Neural cell (in vitro differentiated cells): ENCODE results near the gene ZCCHC12.

Experiments
- EP300 ChIP-seq: fragments of 450-650 bp; conservative IDR thresholded peaks from 2 replicates; pipeline ENCODE4 v1.6.1; 2014; ENCODE audit warnings: antibody characterized with exemption, mild to moderate bottlenecking, moderate library complexity; ENCODE audit not compliant: poor library complexity, severe bottlenecking
- EZH2 ChIP-seq: fragments of 200-600, 300-800 bp; shearing (Covaris generic), sonication (generic); IDR thresholded peaks from 2 replicates; pipeline ENCODE4 v1.6.1; 2014; ENCODE audit warnings: antibody characterized with exemption, low read length, borderline replicate concordance, mild to moderate bottlenecking; ENCODE audit not compliant: insufficient read depth, poor library complexity, severe bottlenecking
- MXI1 ChIP-seq: fragments of 450-650 bp; conservative IDR thresholded peaks from 2 replicates; pipeline ENCODE4 v1.6.1; 2014; ENCODE audit warnings: antibody characterized with exemption, mild to moderate bottlenecking; ENCODE audit not compliant: poor library complexity, severe bottlenecking
- POLR2AphosphoS5 ChIP-seq: IDR thresholded peaks from 2 replicates; pipeline ENCODE4 v1.6.1; 2012
- SMC3 ChIP-seq: fragments of 450-650 bp; conservative IDR thresholded peaks from 2 replicates; pipeline ENCODE4 v1.6.1; 2014; ENCODE audit warnings: antibody characterized with exemption, mild to moderate bottlenecking, moderate library complexity; ENCODE audit not compliant: poor library complexity
- TAF1 ChIP-seq: IDR thresholded peaks from 2 replicates; pipeline ENCODE4 v1.6.1; 2012; ENCODE audit warnings: low read depth
- TF ChIP-seq, protein P1 (sequence below): fragments of 450-650 bp; IDR thresholded peaks from 2 replicates; pipeline ENCODE4 v1.5.1; 2014; ENCODE audit warnings: antibody characterized with exemption, mild to moderate bottlenecking, moderate library complexity; ENCODE audit not compliant: poor library complexity, severe bottlenecking
- TF ChIP-seq, protein P2 (sequence below): IDR thresholded peaks from 2 replicates; pipeline ENCODE4 v1.6.1; 2012; ENCODE audit warnings: borderline replicate concordance

GRCh38 chrX:118802857-118803256, 20.8 kb upstream of the ZCCHC12 start:
- TF ChIP-seq EZH2 (no peak), EP300 (no peak), POLR2AphosphoS5 (no peak), MXI1 (no peak), SMC3 (no peak), TAF1 (no peak)
- TF ChIP-seq, protein P1, sequence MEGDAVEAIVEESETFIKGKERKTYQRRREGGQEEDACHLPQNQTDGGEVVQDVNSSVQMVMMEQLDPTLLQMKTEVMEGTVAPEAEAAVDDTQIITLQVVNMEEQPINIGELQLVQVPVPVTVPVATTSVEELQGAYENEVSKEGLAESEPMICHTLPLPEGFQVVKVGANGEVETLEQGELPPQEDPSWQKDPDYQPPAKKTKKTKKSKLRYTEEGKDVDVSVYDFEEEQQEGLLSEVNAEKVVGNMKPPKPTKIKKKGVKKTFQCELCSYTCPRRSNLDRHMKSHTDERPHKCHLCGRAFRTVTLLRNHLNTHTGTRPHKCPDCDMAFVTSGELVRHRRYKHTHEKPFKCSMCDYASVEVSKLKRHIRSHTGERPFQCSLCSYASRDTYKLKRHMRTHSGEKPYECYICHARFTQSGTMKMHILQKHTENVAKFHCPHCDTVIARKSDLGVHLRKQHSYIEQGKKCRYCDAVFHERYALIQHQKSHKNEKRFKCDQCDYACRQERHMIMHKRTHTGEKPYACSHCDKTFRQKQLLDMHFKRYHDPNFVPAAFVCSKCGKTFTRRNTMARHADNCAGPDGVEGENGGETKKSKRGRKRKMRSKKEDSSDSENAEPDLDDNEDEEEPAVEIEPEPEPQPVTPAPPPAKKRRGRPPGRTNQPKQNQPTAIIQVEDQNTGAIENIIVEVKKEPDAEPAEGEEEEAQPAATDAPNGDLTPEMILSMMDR = no peak
- TF ChIP-seq, protein P2, sequence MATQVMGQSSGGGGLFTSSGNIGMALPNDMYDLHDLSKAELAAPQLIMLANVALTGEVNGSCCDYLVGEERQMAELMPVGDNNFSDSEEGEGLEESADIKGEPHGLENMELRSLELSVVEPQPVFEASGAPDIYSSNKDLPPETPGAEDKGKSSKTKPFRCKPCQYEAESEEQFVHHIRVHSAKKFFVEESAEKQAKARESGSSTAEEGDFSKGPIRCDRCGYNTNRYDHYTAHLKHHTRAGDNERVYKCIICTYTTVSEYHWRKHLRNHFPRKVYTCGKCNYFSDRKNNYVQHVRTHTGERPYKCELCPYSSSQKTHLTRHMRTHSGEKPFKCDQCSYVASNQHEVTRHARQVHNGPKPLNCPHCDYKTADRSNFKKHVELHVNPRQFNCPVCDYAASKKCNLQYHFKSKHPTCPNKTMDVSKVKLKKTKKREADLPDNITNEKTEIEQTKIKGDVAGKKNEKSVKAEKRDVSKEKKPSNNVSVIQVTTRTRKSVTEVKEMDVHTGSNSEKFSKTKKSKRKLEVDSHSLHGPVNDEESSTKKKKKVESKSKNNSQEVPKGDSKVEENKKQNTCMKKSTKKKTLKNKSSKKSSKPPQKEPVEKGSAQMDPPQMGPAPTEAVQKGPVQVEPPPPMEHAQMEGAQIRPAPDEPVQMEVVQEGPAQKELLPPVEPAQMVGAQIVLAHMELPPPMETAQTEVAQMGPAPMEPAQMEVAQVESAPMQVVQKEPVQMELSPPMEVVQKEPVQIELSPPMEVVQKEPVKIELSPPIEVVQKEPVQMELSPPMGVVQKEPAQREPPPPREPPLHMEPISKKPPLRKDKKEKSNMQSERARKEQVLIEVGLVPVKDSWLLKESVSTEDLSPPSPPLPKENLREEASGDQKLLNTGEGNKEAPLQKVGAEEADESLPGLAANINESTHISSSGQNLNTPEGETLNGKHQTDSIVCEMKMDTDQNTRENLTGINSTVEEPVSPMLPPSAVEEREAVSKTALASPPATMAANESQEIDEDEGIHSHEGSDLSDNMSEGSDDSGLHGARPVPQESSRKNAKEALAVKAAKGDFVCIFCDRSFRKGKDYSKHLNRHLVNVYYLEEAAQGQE = no peak
